ENCODE results near the gene RARS1.

RARS1 gene

DNA sequence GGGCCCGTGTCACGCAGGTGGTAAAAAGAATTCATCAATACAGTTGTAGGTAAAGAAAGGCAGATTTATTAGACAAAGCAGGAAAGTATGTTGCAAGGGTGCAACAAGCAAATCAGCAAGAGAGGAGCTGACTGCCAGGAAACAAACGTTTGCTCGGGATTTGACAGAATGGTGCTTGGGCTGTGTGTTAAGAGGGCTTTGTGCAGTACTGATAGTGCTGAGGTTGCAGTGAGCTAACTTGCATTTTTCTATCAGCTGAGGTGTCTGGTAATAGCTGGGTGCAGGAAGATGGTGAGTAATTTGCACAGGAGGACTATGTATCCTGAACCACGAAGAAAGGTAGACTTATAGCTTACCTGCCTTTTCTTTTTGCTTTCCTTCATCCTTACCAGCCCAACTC, 3.9 kb upstream of the RARS1 start:
- H3K27me3 ChIP-seq (ENCODE audit: low read depth, low read length): no peaks in the 10 kb centered on the region
- no peaks in the 10 kb centered on the region for H4K20me1 ChIP-seq (ENCODE audit: insufficient read depth, low read length)
- peaks cover 13% of the 10 kb centered on the region for H3K4me1 ChIP-seq (ENCODE audit: low read length)
- H3K9me3 ChIP-seq (ENCODE audit: insufficient read depth, low read length): no peaks in the 10 kb centered on the region
- H3K4me3 ChIP-seq (ENCODE audit: low read length): no peak overlapping the region
- no peak overlapping the region for H2AFZ ChIP-seq (ENCODE audit: low read depth, low read length)
- H3K27ac ChIP-seq (ENCODE audit: low read length): no peak overlapping the region
- peaks cover under 1% of the 10 kb centered on the region for H3K36me3 ChIP-seq (replicated peaks; ENCODE audit: low read depth, low read length)
- TF ChIP-seq CTCF (IDR thresholded peaks at IDR 0.05; ENCODE audit: low read depth, low read length): no peak
- no peak for TF ChIP-seq EZH2phosphoT487 (IDR thresholded peaks at IDR 0.05; ENCODE audit: low read depth)
- no peak overlapping the region for H3K4me2 ChIP-seq (ENCODE audit: low read length)
- H3K9ac ChIP-seq (ENCODE audit: low read length): no peak overlapping the region
- H3K79me2 ChIP-seq (ENCODE audit: low read length): peaks cover 12% of the 10 kb centered on the region

GRCh38 chr5:168489059-168489458, 2.8 kb downstream of the RARS1 start:
- Histone ChIP-seq H3K27me3 (ENCODE audit: low read depth, low read length) (no peaks in the 10 kb centered on the region), H4K20me1 (ENCODE audit: insufficient read depth, low read length) (no peaks in the 10 kb centered on the region), H3K4me2 (ENCODE audit: low read length) (no peak overlapping the region), H3K79me2 (ENCODE audit: low read length) (peaks cover 21% of the 10 kb centered on the region), H2AFZ (ENCODE audit: low read depth, low read length) (no peak overlapping the region), H3K4me3 (ENCODE audit: low read length) (no peak overlapping the region), H3K4me1 (ENCODE audit: low read length) (peaks cover 12% of the 10 kb centered on the region), H3K27ac (ENCODE audit: low read length) (no peak overlapping the region), H3K9ac (ENCODE audit: low read length) (no peak overlapping the region), H3K36me3 (replicated peaks; ENCODE audit: low read depth, low read length) (peaks cover 50% of the 10 kb centered on the region), H3K9me3 (ENCODE audit: insufficient read depth, low read length) (no peaks in the 10 kb centered on the region)
- no peak for TF ChIP-seq EZH2phosphoT487 (IDR thresholded peaks at IDR 0.05; ENCODE audit: low read depth)
- no peak for TF ChIP-seq CTCF (IDR thresholded peaks at IDR 0.05; ENCODE audit: low read depth, low read length)

DNA sequence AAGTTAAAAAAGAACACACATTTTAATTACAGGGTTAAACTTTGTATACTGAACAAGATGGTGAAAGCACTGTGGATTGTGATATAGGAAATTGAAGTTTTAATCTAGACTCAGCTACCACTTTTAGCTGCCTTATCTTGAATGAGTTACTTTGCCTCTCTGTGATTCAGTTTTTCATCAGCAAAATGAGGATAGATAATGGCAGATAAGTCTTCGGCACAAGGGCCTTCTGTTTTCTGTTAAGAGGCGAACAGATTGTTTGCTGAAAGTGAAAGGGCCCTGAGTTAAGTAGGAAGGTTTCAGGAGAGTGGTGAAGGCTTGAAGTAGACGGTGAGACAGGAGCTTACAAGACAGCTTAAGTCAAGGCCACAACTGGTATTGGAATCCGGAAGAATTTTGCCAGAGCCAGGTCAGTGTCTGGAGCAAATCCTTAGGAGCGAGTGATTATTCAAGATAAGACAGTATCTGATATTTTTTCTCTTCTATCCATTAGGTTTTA, 7.8 kb downstream of the RARS1 start:
- Histone ChIP-seq H3K36me3 (replicated peaks; ENCODE audit: low read depth, low read length) (peaks cover 68% of the 10 kb centered on the region), H3K27me3 (ENCODE audit: low read depth, low read length) (no peaks in the 10 kb centered on the region), H3K9me3 (ENCODE audit: insufficient read depth, low read length) (no peaks in the 10 kb centered on the region), H3K79me2 (ENCODE audit: low read length) (0 out of 2 replicates have a peak, but pooled peaks cover 3% of the 10 kb centered on the region), H2AFZ (ENCODE audit: low read depth, low read length) (no peak overlapping the region), H4K20me1 (ENCODE audit: insufficient read depth, low read length) (no peaks in the 10 kb centered on the region), H3K4me3 (ENCODE audit: low read length) (no peak overlapping the region), H3K4me1 (ENCODE audit: low read length) (no peaks in the 10 kb centered on the region), H3K27ac (ENCODE audit: low read length) (no peak overlapping the region), H3K9ac (ENCODE audit: low read length) (no peak overlapping the region), H3K4me2 (ENCODE audit: low read length) (no peak overlapping the region)
- TF ChIP-seq EZH2phosphoT487 (IDR thresholded peaks at IDR 0.05; ENCODE audit: low read depth): no peak
- TF ChIP-seq CTCF (IDR thresholded peaks at IDR 0.05; ENCODE audit: low read depth, low read length): no peak

DNA sequence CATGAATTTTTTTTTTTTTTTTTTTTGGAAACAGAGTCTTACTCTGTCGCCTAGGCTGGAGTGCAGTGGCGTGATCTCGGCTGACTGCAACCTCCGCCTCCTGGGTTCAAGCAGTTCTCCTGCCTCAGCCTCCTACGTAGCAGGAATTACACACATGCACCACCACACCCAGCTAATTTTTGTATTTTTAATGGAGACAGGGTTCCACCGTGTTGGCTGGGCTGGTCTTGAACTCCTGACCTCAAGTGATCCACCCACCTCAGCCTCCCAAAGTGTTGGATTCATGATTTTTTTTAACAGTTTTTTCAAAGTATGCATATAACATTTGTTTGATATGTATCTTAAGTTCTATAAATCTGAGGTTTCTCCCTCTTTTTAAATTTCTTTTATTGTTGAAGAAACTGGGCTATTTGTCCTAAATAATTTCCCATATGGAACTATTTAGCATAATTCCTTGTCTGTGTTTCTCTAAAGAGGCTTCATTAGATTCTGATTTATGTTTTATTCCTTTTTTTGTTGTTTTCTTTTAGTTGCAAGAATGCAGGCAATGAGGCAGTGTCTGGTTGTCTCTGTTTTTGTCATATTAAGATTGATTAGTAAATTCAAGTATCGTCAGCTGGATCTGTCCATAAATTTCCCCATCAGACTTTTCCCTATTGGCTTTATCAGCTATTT, 16.4 kb downstream of the RARS1 start:
- no peaks in the 10 kb centered on the region for H3K27me3 ChIP-seq (ENCODE audit: low read depth, low read length)
- H4K20me1 ChIP-seq (ENCODE audit: insufficient read depth, low read length): no peaks in the 10 kb centered on the region
- no peak overlapping the region for H3K9ac ChIP-seq (ENCODE audit: low read length)
- H2AFZ ChIP-seq (ENCODE audit: low read depth, low read length): no peak overlapping the region
- TF ChIP-seq CTCF (IDR thresholded peaks at IDR 0.05; ENCODE audit: low read depth, low read length): no peak
- TF ChIP-seq EZH2phosphoT487 (IDR thresholded peaks at IDR 0.05; ENCODE audit: low read depth): no peak
- no peak overlapping the region for H3K4me2 ChIP-seq (ENCODE audit: low read length)
- H3K79me2 ChIP-seq (ENCODE audit: low read length): no peaks in the 10 kb centered on the region
- no peak overlapping the region for H3K27ac ChIP-seq (ENCODE audit: low read length)
- H3K36me3 ChIP-seq (replicated peaks; ENCODE audit: low read depth, low read length): peaks cover 49% of the 10 kb centered on the region
- H3K4me1 ChIP-seq (ENCODE audit: low read length): no peaks in the 10 kb centered on the region
- no peaks in the 10 kb centered on the region for H3K9me3 ChIP-seq (ENCODE audit: insufficient read depth, low read length)
- H3K4me3 ChIP-seq (ENCODE audit: low read length): no peak overlapping the region

Data from OCI-LY3 (cell line).